BE2C (cell line): ENCODE data around the gene NUMB.

ENCODE experiments used
- DNase-seq: peaks from one replicate; pipeline ENCODE4 v3.0.0-alpha.2; 2020
- H3K27me3 ChIP-seq: fragments of 250-450 bp; sonication (Bioruptor Pico); 2 replicates; pipeline ENCODE4 v1.5.1; 2020; ENCODE audit warnings: mild to moderate bottlenecking
- H3K36me3 ChIP-seq: fragments of 250-450 bp; sonication (Bioruptor Pico); 2 replicates; pipeline ENCODE4 v1.5.1; 2020; ENCODE audit warnings: mild to moderate bottlenecking
- H3K4me1 ChIP-seq: fragments of 250-450 bp; sonication (Bioruptor Pico); 2 replicates; pipeline ENCODE4 v1.5.1; 2020
- H3K4me3 ChIP-seq: 2 replicates; pipeline ENCODE4 v1.5.1; 2011; ENCODE audit warnings: low read depth, low read length
- H3K9me3 ChIP-seq: fragments of 250-450 bp; sonication (Bioruptor Pico); 2 replicates; pipeline ENCODE4 v1.5.1; 2020
- CTCF ChIP-seq: IDR thresholded peaks from 2 replicates; pipeline ENCODE4 v1.5.1; 2012; ENCODE audit warnings: mild to moderate bottlenecking, low read depth, low read length

NUMB gene

GRCh38 chr14:73267474-73267873 is 190.9 kb downstream of the NUMB start:
- Histone ChIP-seq H3K4me3 (no peak overlapping the region), H3K4me1 (no peaks in the 10 kb centered on the region), H3K9me3 (no peaks in the 10 kb centered on the region), H3K27me3 (no peaks in the 10 kb centered on the region), H3K36me3 (no peaks in the 10 kb centered on the region; the same call in 1 of the 2 replicates)
- no peak for DNase-seq
- no peak for TF ChIP-seq CTCF

- no peak overlapping the region for H3K4me3 ChIP-seq
- no peak for DNase-seq
- H3K9me3 ChIP-seq: no peaks in the 10 kb centered on the region
- no peaks in the 10 kb centered on the region for H3K27me3 ChIP-seq
- H3K36me3 ChIP-seq: no peaks in the 10 kb centered on the region
- no peaks in the 10 kb centered on the region for H3K4me1 ChIP-seq
- no peak for TF ChIP-seq CTCF
These were observed 192.0 kb downstream of the NUMB start for GRCh38 chr14:73266317-73266716.

- no peak for TF ChIP-seq CTCF
These were observed 192.7 kb downstream of the NUMB start for GRCh38 chr14:73265721-73266046.

GRCh38 chr14:73264885-73265720 is 193.2 kb downstream of the NUMB start:
- Histone ChIP-seq H3K36me3 (no peaks in the 10 kb centered on the region), H3K4me1 (no peaks in the 10 kb centered on the region), H3K9me3 (no peaks in the 10 kb centered on the region), H3K4me3 (no peak overlapping the region), H3K27me3 (no peaks in the 10 kb centered on the region)
- DNase-seq: no peak
- no peak for TF ChIP-seq CTCF

More at GRCh38 chr14:73265721-73266046, 192.7 kb downstream of the NUMB start:
- no peaks in the 10 kb centered on the region for H3K27me3 ChIP-seq
- H3K36me3 ChIP-seq: no peaks in the 10 kb centered on the region
- H3K4me1 ChIP-seq: no peaks in the 10 kb centered on the region
- DNase-seq: no peak
- no peaks in the 10 kb centered on the region for H3K9me3 ChIP-seq
- H3K4me3 ChIP-seq: no peak overlapping the region

GRCh38 chr14:73264080-73264884 is 194.1 kb downstream of the NUMB start:
- DNase-seq: no peak
- Histone ChIP-seq H3K36me3 (no peaks in the 10 kb centered on the region), H3K4me3 (no peak overlapping the region), H3K9me3 (no peaks in the 10 kb centered on the region), H3K27me3 (no peaks in the 10 kb centered on the region), H3K4me1 (no peaks in the 10 kb centered on the region)
- TF ChIP-seq CTCF: no peak

- no peaks in the 10 kb centered on the region for H3K27me3 ChIP-seq
- H3K36me3 ChIP-seq: no peaks in the 10 kb centered on the region
- no peak for DNase-seq
- H3K4me3 ChIP-seq: no peak overlapping the region
- no peak for TF ChIP-seq CTCF
- no peaks in the 10 kb centered on the region for H3K4me1 ChIP-seq
- no peaks in the 10 kb centered on the region for H3K9me3 ChIP-seq
These were observed 194.7 kb downstream of the NUMB start for GRCh38 chr14:73263606-73264005.
